Activated CD8-positive, alpha-beta memory T cell treated with anti-CD3 and anti-CD28 coated beads, Interleukin-2, amount 50 U/mL, for 4 hours (primary cell): ENCODE results near the gene FSCN2.
A peak's percentile ranks its signal among the peaks of the same experiment; 100 is the strongest.

Experiments
- DNase-seq: peaks from one replicate; pipeline ENCODE4 v3.0.0-alpha.2; 2020

Gene FSCN2

DNA sequence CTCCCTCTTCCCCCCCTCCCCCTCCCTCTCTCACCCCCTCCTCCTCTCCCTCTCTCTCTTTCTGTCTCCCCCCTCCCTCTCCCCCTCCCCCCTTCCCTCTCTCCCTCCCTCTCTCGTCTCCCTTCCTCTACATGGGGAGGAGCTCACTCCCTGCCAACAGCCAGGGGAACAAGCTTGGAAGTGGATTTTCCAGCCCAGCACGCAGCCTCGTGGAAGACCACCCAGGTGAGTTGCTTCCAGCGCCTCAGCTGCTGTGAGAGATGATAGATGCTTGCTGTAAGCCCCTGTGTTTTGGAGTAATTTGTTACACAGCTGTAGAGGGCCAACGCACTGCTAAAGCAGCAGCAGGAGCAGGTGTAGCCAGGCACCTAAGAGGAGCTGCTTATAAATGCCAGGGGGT is 36.4 kb upstream of the FSCN2 start:
- no peak for DNase-seq

DNA sequence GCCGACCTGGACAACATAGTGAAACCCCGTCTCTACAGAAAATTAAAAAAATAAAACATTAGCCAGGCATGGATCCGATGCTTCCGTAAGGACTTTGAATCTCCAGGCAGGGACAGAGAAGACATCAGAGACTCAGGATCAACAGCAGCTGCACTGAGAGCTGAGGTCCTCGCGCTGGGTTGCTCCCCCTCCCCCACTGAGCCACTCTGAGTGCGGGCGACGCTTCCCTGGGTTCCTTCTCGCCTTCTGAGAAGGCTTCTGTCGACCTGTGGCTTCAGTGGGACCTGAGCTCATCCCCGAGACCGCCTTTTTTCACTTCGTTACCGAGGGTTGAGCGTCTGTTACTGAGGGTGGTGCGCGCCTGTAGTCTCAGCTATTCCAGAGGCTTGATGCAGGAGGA is 36.0 kb upstream of the FSCN2 start:
- DNase-seq, result no peak

DNA sequence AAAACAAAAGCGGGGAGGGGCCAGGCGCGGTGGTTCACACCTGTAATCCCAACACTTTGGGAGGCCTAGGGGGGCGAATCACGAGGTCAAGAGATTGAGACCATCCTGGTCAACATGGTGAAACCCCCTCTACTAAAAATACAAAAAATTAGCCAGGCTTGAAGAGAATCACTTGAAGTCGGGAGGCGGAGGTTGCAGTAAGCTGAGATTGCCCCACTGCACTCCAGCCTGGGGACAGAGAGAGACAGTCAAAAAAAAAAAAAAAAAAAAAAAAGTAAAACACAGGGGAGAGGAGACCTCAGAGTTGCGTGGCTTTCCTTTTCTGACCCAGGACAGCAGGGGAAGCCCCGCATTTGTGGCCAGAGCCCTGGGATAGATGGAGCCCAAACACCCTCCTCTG is 35.5 kb upstream of the FSCN2 start:
- no peak for DNase-seq

DNA sequence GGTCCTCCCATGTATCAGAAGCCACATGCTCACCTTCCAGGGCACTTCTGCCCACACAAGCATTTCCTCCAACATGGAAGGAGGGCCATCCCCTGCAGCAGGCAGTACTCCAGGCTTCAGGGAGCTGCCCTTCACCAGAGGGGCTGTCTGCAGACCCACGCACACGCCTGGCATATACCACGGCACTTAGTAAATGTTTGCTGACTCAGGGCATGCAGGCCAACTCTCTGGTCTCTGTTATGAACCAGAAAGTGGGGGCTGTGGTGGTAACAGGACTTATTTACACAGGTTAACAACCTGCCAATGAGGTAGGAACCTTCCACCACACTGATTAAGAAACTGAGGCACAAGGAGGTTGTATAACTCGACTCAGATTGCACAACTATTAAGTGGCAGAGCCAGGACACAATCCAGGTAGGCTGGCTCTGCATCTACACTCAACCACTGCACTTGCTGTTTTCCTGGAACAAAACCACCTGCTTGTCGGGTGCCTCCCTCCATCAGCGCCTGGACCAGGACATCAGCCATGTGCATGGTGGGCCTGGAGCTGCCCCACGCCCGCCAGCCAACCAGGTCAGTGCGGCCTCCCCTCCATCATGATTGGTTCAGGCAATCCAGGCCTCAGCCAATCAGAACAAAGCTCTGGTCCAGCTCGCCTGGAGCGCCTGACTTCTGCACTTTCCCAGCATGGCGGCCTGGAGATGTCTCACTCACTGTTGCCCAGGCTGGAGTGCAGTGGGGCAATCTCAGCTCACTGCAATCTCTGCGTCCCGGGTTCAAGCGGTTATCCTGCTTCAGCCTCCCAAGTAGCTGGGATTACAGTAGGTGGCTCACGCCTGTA is 34.8 kb upstream of the FSCN2 start:
- no peak for DNase-seq

DNA sequence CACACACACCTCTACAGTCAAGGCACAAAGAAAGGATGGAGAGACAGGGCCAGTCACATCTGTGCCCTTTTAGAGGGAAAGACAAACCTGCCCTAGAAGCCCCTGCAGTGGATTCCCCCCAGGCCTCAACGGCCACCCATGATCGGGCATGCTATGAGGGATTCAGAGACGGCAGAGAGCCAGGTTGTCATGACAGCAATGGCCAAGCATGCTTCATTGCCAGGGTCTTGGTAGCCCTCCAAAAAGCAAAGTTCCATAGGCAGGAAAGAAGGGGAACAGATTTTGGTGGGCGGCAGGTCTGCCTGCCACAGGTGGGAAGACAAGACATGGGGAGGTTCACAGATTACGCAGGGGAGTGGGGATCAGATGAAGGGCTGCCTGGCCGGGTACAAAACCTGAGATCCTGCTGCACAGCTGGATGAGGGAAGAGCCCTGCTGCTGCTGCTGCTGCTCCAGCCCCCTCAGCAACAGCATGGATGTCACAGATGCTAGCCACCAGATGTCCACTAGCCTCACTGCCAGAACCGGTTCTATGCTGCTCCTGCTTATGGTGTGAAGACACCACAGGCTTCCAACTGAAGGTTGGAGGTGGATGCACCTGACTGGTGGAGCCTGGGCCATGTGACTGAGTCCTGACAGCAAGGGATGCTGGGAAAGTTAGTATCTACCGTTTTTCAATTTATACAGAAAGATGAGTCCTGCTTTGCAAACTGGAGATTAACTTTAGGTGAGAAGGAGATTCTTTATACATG is 33.4 kb upstream of the FSCN2 start:
- DNase-seq, result no peak

DNA sequence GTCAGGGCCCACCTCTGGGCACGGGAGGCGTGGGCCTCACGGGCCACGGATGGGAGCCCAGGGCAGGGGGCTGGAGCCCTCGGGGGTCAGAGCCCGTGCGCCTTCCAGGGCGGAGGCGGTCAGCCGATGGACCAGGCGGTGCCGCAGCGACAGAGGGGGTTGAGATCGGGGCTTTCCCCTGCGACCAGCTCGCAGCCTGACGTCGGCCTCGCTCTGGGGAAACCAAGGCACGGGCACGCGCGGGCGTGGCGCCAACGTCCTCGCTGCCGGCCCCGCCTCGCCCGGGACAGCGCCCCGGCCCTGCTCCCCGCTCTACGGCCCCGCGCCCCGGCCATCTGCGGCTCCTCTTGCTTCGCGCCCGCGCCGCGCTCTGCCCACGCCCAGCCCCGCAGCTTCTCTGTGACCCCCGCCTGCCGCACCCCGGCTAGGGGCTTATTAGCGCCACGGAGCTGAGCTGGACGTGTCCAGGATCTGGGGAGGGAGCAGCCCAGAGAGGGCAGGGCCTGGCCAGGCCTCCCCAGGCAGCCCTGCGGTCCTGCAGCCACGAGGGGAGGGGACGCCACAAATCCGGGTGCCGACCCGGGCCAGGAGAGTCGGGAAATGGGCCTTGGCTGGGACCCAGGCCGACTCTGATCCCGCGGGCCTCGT is 29.1 kb upstream of the FSCN2 start:
- no peak for DNase-seq

DNA sequence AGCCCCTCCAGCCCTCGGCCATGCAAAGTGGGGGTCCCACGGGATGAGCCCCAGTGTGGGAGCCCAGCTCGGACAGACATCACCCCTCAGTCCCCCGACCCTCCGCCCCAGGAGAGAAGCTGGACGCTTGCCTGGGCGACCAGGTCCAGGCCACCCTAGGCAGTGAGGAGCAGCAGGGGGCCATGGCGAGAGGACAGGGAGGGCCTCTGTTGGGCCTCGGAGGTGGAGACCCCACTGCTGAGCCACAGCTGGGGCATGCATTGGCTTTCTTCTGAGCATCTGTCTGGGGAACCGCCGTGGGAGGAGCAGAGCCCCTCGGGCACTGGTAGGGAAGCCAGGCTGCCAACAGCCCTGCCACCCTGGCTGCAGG is 28.6 kb upstream of the FSCN2 start:
- DNase-seq, result no peak

DNA sequence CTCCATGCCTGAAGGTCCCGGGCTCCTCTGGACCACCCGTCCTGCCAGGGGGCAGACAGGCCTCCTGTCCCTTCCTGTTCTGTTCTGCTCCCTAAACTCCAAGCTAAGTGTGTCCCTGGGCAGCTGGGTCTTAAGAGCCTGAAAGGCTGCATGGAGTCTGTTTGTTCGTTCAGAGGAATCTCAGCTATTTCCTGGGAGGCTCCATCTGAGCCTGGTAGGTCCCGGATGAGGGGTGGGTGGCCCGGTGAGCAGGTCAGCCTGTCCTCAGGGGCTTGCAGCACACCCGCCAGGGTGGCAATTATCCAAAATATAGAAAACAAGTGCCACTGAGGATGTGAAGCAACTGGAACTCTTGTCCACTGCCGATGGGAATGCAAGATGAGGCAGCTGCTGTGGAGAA is 28.1 kb upstream of the FSCN2 start:
- no peak for DNase-seq

DNA sequence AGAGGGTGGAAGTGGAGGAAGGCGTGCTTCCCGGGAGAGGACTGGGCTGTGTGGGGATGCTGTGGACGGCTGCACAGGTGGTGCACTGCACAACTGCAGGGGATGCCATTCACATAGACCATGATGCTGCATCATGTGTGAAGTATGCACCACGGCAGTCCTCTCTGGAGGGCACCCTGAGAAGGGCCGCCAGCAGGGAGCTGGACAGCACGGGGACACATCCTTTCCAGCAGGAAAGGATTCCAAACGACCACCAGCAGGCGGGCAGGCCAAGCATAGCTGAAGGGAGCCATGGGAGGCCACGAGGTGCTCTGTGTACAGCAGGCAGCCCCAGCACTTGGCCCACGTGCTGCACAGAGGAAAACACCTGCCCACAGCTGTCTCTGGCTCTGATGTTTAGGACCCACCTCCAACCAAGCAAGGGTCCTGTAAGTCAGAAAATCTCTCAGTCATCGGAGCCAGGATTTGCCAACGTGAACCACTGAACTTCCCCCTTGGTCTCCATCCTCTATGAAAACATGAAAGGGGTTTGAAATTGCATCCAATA is 25.6 kb upstream of the FSCN2 start:
- DNase-seq, result no peak

DNA sequence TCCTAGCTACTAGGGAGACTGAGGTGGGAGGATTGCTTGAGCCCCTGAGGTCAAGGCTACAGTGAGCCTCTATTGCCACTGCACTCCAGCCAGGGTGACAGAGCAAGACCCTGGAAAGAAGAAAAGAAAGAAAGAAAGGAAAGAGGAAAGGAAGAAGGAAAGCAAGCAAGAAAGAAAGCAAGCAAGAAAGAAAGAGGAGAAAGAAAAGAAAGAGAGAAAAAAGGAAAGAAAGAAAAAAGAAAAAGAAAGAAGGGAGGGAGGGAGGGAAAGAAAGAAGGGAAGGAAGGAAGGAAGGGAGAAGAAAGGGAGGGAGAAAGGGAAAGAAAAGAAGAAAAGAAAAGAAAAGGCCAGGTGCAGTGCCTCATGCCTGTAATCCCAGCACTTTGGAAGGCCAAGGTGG is 24.6 kb upstream of the FSCN2 start:
- DNase-seq, result no peak

DNA sequence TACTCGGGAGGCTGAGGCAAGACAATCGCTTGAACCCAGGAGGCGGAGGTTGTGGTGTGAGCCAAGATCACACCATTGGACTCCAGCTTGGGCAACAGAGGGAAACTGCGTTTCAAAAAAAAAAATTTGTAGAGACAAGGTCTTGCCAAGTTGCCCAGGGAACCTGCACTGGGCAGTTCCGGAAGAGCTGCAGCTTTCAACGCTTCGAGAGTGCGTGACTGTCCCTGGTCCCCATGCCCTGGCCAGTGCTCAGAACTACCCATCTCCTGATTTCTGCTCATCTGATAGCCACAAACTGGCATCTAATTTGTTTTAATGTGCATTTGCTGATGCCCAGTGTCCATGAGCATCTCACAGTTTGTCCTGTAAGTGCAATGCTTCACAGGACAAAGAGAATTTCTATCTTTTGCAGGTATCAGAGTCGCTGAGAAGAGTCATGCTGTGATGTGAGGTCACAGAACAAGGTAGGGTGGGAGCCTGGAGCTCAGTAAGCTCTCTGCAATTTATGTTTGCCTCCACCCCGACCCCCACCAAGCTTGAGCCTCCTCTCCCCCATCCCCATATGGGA is 19.5 kb upstream of the FSCN2 start:
- DNase-seq, result peak; percentile 19

DNA sequence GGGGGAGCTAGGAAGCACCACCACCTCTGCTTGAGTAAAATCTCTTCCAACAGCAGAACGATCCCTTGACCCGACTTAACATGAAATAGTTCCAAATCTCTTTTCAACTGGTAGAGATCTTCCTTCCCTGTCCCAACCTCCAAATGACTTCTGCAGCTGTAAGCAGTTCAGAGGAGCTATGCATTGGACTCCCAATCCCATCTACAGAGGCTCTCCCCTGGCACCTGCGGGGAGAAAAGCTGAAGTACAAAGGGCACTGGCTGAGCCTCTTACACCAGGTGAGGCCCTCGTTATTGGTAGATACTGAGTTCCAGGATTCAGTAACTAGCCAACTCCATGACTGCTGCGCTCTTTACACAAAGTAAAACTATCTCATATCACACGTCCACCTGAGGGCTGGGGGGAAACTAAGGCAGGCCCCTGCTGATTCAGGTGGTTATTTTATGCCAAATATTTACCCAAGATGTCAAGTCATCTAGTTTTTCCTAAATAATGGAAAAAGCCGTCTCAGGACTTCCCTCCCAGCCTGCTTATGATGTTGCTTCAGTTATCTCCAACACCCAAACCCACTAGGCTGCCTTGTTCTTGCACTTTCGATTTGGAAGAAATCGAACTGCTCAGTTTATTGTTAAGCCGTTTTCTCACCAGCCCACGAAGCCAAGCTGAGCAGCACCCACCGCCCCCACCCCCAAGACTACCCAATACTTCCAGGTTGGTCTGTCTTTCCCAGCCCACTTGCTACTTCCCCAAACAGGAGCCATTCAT is 18.8 kb upstream of the FSCN2 start:
- DNase-seq, result peak; percentile 22

DNA sequence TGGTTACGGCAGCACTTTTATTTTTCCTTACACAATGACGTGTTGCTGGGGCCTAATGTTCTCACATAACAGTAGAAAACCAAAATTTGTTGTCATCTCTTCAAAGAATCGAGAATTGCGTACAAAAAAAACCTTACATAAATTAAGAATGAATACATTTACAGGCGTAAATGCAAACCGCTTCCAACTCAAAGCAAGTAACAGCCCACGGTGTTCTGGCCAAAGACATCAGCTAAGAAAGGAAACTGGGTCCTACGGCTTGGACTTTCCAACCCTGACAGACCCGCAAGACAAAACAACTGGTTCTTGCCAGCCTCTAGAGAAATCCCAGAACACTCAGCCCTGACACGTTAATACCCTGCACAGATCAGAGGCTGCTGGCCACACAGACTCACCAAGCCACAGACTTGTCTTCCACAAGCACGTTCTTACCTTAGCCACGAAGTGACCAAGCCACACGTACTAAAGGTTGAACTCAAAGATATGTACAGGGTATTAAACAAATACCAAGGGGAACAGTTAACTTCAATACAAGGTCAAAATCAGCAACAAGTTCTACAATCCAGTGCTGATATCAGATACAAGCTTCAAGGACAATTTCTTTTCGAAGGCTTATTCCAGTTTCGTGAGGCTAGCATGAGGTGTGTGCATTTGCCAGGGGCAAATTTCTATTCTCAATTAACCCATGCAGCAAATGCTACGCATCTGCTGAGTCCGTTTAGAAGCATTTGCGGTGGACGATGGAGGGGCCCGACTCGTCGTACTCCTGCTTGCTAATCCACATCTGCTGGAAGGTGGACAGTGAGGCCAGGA is 18.0 kb upstream of the FSCN2 start:
- peak; percentile 15 for DNase-seq

DNA sequence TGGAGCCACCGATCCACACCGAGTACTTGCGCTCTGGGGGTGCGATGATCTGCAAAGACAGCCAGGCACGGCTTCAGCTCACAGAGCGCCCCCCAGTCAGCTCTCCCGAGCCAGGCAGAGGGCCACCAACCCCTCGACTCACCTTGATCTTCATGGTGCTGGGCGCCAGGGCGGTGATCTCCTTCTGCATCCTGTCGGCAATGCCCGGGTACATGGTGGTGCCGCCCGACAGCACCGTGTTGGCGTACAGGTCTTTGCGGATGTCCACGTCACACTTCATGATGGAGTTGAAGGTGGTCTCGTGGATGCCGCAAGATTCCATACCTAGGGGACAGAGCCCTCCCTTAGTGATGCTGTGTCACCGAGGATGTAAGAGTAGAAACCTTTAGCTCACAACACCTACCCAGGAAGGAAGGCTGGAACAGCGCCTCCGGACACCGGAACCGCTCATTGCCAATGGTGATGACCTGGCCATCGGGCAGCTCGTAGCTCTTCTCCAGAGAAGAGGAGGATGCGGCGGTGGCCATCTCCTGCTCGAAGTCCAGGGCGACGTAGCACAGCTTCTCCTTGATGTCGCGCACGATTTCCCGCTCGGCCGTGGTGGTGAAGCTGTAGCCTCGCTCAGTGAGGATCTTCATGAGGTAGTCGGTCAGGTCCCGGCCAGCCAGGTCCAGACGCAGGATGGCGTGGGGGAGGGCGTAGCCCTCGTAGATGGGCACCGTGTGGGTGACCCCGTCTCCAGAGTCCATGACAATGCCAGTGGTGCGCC is 17.2 kb upstream of the FSCN2 start:
- DNase-seq, result peak; percentile 34

DNA sequence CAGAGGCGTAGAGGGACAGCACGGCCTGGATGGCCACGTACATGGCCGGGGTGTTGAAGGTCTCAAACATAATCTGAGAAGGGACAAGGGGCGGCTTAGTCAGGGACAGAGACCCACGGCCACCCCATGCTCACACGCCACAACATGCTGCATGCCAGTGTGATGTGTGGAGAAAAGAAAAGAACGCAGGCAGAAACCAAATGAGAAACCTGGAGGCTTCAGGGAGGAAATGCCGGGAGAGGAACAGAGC is 16.7 kb upstream of the FSCN2 start:
- no peak for DNase-seq

DNA sequence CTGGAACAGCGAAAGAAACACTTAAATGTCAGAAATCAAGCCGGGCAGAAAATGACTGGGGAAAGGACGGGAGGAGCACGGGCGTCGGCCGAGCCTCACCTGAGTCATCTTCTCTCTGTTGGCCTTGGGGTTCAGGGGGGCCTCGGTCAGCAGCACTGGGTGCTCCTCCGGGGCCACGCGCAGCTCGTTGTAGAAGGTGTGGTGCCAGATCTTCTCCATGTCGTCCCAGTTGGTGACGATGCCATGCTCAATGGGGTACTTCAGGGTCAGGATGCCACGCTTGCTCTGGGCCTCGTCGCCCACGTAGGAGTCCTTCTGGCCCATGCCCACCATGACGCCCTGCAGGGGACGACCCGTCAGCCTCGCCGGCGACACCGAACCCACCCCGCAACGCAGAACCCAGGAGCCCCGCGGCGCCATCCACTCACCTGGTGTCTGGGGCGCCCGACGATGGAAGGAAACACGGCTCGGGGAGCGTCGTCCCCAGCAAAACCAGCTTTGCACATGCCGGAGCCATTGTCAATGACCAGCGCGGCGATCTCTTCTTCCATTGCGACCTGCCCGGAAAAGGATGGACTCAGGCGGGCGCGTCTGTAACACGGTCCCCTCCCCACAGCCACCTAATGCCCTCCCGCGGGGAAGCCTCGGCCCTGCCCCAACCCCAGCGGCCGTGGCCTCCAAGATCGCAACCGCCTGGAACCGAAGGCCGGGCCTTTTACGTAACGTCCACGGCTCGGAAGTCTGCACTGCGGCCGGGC is 16.2 kb upstream of the FSCN2 start:
- DNase-seq, result peak; percentile 44

DNA sequence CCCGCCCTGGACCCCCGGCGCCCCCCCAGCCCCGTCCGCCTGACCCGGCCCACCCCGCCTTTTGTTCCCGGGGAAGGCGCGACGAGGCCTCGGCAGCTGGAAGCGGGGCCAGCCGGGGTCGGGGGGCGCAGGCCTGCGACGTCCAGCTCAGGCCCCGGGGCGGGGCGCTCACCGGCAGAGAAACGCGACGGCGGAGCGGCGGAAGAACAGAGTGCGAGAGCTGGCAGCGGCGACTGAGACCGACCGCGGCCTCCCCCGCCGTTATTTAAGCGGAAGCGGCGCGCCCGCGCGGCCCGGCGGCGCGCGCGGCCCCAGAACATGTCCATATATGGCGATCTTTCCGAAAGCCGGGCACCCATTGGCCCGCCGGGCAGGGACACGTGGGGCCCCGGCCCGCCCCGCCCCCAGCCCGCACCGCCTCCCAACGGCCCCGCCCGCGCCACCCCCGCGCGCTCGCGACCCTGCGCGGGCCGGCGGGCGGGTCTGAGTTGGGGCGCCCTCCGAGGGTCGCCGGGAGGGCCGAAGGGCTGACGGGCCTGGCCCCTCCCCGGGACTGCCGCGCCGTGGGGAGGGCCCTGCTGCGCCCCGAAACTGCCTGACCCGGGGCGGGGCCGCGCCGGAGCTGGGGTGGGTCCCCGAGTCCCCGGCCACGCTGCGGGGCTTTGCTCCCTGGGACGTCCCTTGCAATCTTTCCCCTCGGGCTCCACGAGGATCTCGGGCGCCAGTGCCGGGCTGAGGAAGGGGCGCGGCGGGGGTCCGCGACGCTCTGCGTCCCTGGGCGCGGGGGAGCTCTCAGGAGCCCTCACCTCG is 15.4 kb upstream of the FSCN2 start, which contains the start of gene ACTG1:
Gene ACTG1 (minus strand): TSS at position 238 of the 810 bp plus-strand sequence. CDS start 445 bp downstream, outside the sequence.
- DNase-seq, result peak; percentile 92

DNA sequence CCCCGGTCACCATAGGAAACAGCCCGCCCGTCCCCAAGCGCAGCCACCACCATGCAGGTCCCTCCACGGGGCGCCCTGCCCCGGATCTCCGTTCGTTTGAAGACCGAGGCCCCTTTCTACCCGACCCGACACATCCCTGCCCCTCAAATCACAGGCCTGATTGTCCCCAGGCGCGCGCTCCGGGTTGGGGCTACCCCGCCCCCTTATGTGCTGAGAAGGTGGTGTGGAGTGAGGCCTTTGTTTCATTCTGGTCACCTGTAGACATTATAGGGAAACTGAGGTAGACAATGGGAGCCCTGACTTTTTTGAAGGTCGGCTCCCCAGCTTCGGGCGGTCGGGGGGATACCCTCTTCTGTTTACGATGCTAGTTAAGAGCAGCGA is 14.8 kb upstream of the FSCN2 start:
- peak; percentile 62 for DNase-seq

DNA sequence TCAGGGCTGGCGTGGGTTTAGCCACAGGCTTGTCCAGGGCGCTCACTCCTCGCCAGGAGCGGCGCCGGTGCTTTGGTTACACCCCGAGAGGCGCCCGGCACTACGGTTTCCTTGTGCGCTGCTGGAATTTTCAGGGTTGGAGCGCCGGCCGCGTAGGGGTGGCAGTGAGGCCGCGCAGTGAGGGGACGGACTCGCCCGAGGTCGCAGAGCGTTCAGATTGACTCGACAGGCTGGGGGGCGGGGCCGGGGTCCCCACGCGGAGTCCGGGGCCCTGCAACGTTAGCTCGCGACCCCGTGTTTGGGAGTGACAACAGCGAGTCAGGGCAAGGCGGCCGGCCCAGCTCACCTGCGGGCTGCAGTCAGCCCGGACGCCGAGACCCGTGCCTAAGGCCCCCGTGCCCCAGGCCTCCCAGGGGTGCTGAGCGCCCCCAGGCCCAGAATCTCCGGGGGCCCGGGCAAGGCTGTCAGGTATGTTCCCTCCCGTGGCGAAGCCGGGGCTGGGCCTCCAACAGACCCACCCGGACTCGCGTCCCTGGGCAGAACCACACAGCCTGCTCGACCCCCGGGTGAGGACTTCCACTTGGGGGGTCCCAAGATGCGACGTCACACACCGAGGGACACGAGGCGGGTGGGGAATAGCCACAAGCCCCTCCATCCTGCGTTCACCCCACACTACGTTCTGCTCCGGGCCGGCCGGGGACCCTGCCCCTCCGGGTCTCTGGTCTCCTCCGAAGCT is 14.3 kb upstream of the FSCN2 start:
- DNase-seq, result peak; percentile 47
